HUES6 (cell line): ENCODE measurements around the gene KIAA0753.

Experiments used
- H3K27ac ChIP-seq: 2 replicates; pipeline ENCODE4 v1.7.0; 2013; ENCODE audit warnings: low read depth, mild to moderate bottlenecking, low read length, inconsistent platforms
- H3K27me3 ChIP-seq: 2 replicates; pipeline ENCODE4 v1.6.1; 2013; ENCODE audit warnings: low read length; ENCODE audit not compliant: control insufficient read depth, insufficient read depth
- H3K36me3 ChIP-seq: 2 replicates; pipeline ENCODE4 v1.6.1; 2013; ENCODE audit warnings: low read length; ENCODE audit not compliant: control insufficient read depth, insufficient read depth
- H3K4me1 ChIP-seq: 2 replicates; pipeline ENCODE4 v1.6.1; 2013; ENCODE audit warnings: low read length; ENCODE audit not compliant: control insufficient read depth, insufficient read depth
- H3K4me3 ChIP-seq: 2 replicates; pipeline ENCODE4 v1.5.1; 2013; ENCODE audit warnings: low read depth, low read length
- H3K9ac ChIP-seq: one replicate; pipeline ENCODE4 v1.6.1; 2013; ENCODE audit warnings: mild to moderate bottlenecking, low read length
- H3K9me3 ChIP-seq: 2 replicates; pipeline ENCODE4 v1.6.1; 2013; ENCODE audit warnings: low read depth, low read length; ENCODE audit not compliant: control insufficient read depth, insufficient read depth

Gene KIAA0753

GRCh38 chr17:6544011-6544370, 96.5 kb downstream of the KIAA0753 start:
- Histone ChIP-seq H3K9me3 (peaks cover 3% of the 10 kb centered on the region), H3K36me3 (no peaks in the 10 kb centered on the region), H3K27ac (no peak overlapping the region), H3K27me3 (peaks cover 5% of the 10 kb centered on the region; the same call in 1 of the 2 replicates), H3K4me3 (no peak overlapping the region), H3K9ac (no peak overlapping the region), H3K4me1 (peaks cover 28% of the 10 kb centered on the region)

DNA sequence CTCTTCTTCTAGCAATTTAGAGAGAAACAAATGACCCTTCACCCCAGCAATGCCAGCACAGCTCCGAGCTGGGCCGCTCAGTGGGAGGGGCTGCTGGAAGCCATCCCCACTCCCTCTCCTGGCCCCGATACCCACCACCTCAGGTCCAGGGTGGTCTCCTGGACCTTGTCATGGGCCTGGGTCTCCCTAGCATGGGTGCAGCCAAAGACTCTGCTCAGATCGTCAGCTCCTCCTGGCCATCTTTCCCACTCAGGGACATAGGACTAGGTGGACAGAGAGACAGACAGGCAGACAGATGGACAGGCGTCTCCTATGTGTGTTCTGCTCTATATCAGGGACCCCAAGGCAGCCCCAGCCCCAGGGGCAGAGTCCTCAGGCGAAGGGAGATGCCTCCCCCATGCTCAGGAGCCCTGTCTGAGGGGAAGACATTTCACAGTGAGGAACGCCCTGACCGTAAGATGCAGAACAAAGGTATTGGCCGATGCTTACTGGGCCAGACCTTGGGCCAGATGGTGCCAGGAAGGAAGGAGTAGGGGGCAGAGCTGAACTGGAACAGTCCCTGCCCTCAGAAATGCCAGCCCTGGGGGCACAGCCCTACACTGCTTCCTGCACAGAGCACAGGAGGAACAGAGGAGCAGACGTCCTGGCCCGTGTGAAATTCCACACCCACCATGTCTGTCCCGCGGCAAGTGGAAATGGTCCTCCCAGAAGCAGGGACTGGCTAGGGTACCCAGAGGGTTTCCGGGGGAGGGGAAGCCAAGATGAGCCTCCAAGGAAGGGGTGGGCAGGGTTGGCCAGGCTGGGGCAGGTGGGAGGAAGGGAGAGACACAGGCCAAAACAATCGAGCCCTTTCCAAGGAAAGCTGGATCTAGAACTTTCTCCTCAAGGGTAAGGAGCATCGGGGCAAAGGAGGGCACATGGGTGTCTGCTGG, 97.2 kb downstream of the KIAA0753 start:
- H3K9ac ChIP-seq, result no peak overlapping the region
- peaks cover 7% of the 10 kb centered on the region for H3K9me3 ChIP-seq
- H3K4me3 ChIP-seq, result no peak overlapping the region
- no peak overlapping the region for H3K27ac ChIP-seq
- H3K27me3 ChIP-seq, result no peaks in the 10 kb centered on the region
- peaks cover 22% of the 10 kb centered on the region for H3K4me1 ChIP-seq
- no peaks in the 10 kb centered on the region for H3K36me3 ChIP-seq

- peaks cover 22% of the 10 kb centered on the region for H3K4me1 ChIP-seq
- H3K27me3 ChIP-seq, result no peaks in the 10 kb centered on the region
- peaks cover 10% of the 10 kb centered on the region for H3K9me3 ChIP-seq
- H3K36me3 ChIP-seq, result no peaks in the 10 kb centered on the region
- H3K9ac ChIP-seq, result no peak overlapping the region
- H3K4me3 ChIP-seq, result no peak overlapping the region
- no peak overlapping the region for H3K27ac ChIP-seq
Measured at GRCh38 chr17:6542577-6542976, 97.9 kb downstream of the KIAA0753 start.

DNA sequence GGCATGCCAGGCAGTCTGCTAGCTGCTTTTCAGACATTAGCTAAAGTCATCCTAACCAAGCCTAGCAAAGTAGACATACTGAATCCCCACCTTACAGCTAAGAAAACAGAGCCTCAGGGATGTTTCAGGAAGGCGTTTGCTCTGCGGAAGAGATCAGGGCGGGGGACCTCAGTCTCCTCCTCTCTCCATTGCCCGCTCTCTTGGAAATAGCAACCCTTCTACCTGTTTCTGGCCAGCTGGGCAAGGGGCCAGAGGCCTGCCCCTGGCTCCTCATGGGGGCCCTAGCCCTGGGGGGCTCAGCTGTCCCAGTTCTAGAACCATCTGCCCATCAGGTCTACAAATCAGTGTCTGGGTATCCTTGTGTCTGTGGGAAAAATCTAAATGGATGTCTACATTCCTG, 98.6 kb downstream of the KIAA0753 start:
- Histone ChIP-seq H3K4me1 (peaks cover 22% of the 10 kb centered on the region), H3K27me3 (no peaks in the 10 kb centered on the region), H3K27ac (no peak overlapping the region), H3K4me3 (no peak overlapping the region), H3K9me3 (peaks cover 10% of the 10 kb centered on the region), H3K36me3 (no peaks in the 10 kb centered on the region), H3K9ac (no peak overlapping the region)

DNA sequence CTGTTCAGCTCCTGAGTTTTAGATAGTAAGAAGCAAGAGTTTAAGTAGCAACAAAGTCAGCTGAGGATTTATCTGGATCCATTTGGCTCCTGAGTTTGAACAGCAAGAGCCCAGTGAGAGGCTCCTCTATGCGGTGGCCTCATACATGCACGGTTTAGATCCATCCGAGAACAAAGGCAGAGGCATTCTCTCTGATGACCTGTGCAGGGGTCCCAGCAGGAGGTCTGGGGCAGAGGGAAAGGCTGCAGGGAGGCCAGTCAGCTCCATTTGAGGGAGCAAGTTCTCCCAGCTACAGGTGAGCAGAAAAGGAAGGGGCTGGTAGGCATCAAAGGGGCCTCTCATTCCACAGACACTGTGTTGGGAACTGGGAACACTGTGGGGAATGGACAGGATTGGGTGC, 100.6 kb downstream of the KIAA0753 start:
- Histone ChIP-seq H3K9ac (no peak overlapping the region), H3K27me3 (no peaks in the 10 kb centered on the region), H3K36me3 (no peaks in the 10 kb centered on the region), H3K4me3 (no peak overlapping the region), H3K9me3 (peaks cover 10% of the 10 kb centered on the region), H3K27ac (no peak overlapping the region), H3K4me1 (peaks cover 20% of the 10 kb centered on the region)

- Histone ChIP-seq H3K27ac (no peak overlapping the region), H3K9ac (no peak overlapping the region), H3K4me3 (no peak overlapping the region)
Measured at GRCh38 chr17:6536566-6537065, 103.9 kb downstream of the KIAA0753 start.

GRCh38 chr17:6536053-6536452, 104.5 kb downstream of the KIAA0753 start:
- H3K4me1 ChIP-seq, result peaks cover 6% of the 10 kb centered on the region
- no peak overlapping the region for H3K9ac ChIP-seq
- no peaks in the 10 kb centered on the region for H3K27me3 ChIP-seq
- no peak overlapping the region for H3K27ac ChIP-seq
- peaks cover 10% of the 10 kb centered on the region for H3K9me3 ChIP-seq
- H3K4me3 ChIP-seq, result no peak overlapping the region
- H3K36me3 ChIP-seq, result no peaks in the 10 kb centered on the region

More at GRCh38 chr17:6536566-6537065, 103.9 kb downstream of the KIAA0753 start:
- Histone ChIP-seq H3K27me3 (no peaks in the 10 kb centered on the region), H3K36me3 (no peaks in the 10 kb centered on the region), H3K4me1 (peaks cover 11% of the 10 kb centered on the region), H3K9me3 (peaks cover 10% of the 10 kb centered on the region)

GRCh38 chr17:6534846-6535514, 105.5 kb downstream of the KIAA0753 start:
- H3K27ac ChIP-seq, result no peak overlapping the region
- H3K4me1 ChIP-seq, result peaks cover 12% of the 10 kb centered on the region
- peaks cover 10% of the 10 kb centered on the region for H3K9me3 ChIP-seq
- no peak overlapping the region for H3K4me3 ChIP-seq
- H3K27me3 ChIP-seq, result no peaks in the 10 kb centered on the region
- H3K9ac ChIP-seq, result no peak overlapping the region
- H3K36me3 ChIP-seq, result no peaks in the 10 kb centered on the region

- H3K4me1 ChIP-seq, result peaks cover 11% of the 10 kb centered on the region
- no peaks in the 10 kb centered on the region for H3K9me3 ChIP-seq
- no peak overlapping the region for H3K4me3 ChIP-seq
- no peak overlapping the region for H3K27ac ChIP-seq
- no peak overlapping the region for H3K9ac ChIP-seq
- H3K36me3 ChIP-seq, result no peaks in the 10 kb centered on the region
- no peaks in the 10 kb centered on the region for H3K27me3 ChIP-seq
Measured at GRCh38 chr17:6532441-6532885, 108.0 kb downstream of the KIAA0753 start.

DNA sequence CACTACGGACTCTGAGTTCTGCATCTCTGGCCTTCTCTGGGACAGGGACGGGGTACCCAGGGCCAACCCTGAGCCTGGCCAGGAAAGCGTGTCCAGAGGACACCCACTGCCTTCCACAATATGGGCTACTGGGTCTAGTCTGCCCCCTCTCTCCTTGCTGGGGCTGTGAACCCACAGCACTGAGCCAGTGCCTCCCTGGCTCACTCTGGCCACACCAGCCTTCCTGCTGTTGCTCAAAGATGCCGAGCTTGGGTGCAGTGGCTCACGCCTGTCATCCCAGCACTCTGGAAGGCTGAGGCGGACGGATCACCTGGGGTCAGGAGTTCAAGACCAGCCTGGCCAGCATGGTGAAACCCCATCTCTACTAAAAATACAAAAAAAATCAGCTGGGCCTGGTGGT, 108.9 kb downstream of the KIAA0753 start:
- no peaks in the 10 kb centered on the region for H3K36me3 ChIP-seq
- no peak overlapping the region for H3K9ac ChIP-seq
- H3K4me1 ChIP-seq, result peaks cover 11% of the 10 kb centered on the region
- H3K9me3 ChIP-seq, result no peaks in the 10 kb centered on the region
- no peak overlapping the region for H3K27ac ChIP-seq
- no peak overlapping the region for H3K4me3 ChIP-seq
- H3K27me3 ChIP-seq, result no peaks in the 10 kb centered on the region
